HG03575 (cell line): ENCODE measurements around the gene EDA2R.

ENCODE experiments used
- ATAC-seq: cut with Tn5 transposase; IDR thresholded peaks from one replicate; pipeline ENCODE4 v1.9.1; 2021; ENCODE audit not compliant: unreplicated experiment, insufficient number of reproducible peaks, low FRiP score; ENCODE audit errors: extremely low read depth

Gene EDA2R

GRCh38 chrX:66579219-66579618 lies 59.7 kb downstream of the EDA2R start:
- ATAC-seq, result no peak

GRCh38 chrX:66553973-66554372 lies 84.9 kb downstream of the EDA2R start:
- no peak for ATAC-seq

DNA sequence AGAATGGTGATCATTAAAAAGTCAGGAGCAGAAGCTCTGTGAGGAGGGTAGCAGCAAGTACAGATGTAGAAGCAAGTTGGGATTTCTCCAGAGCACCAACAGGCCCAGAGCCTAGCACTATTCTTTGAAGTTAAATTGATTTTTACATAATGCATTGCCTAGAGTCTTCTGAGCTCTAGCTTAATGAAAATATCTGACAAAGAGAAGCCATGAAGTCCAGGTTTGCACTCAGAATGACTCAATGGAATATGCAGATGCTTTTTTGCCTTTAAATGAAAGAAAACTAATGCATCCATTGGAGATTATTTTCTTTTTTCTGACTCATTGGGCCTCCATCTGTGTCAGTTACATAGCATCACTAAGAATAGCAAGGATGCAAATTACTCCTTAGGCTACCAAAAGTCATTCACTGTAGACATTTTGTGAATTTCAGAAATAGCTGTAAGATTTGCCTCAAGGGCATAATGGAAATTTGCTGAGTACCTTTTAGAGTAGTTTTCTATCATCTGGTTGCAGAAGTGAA lies 91.0 kb downstream of the EDA2R start:
- no peak for ATAC-seq
